22Rv1 (cell line): ENCODE results near the gene FNBP1.

Experiments
- ZFX ChIP-seq: fragments of 450-650 bp; IDR thresholded peaks from 2 replicates; pipeline ENCODE4 v1.6.1; 2017; ENCODE audit warnings: antibody characterized with exemption, borderline replicate concordance
- TF ChIP-seq, protein P1 (sequence below): fragments of 450-650 bp; IDR thresholded peaks from 2 replicates; pipeline ENCODE4 v1.5.1; 2017; ENCODE audit warnings: mild to moderate bottlenecking

DNA sequence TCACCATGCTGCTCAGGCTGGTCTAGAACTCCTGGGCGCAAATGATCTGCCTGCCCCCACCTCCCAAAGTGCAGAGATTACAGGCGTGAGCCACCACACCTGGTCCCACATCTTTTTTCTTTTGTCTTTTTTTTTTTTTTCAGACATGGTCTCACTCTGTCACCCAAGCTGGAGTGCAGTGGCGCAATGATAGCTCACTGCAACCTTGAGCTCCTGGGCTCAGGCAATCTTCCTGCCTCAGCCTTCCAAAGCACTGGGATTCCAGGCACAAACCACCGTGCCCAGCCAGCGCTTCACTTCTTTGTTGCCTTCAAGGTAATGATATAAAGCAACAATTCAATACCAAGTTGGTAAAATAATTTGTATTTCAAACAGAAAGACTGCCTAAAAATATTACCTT is 128.9 kb downstream of the FNBP1 start:
- TF ChIP-seq, protein P1, sequence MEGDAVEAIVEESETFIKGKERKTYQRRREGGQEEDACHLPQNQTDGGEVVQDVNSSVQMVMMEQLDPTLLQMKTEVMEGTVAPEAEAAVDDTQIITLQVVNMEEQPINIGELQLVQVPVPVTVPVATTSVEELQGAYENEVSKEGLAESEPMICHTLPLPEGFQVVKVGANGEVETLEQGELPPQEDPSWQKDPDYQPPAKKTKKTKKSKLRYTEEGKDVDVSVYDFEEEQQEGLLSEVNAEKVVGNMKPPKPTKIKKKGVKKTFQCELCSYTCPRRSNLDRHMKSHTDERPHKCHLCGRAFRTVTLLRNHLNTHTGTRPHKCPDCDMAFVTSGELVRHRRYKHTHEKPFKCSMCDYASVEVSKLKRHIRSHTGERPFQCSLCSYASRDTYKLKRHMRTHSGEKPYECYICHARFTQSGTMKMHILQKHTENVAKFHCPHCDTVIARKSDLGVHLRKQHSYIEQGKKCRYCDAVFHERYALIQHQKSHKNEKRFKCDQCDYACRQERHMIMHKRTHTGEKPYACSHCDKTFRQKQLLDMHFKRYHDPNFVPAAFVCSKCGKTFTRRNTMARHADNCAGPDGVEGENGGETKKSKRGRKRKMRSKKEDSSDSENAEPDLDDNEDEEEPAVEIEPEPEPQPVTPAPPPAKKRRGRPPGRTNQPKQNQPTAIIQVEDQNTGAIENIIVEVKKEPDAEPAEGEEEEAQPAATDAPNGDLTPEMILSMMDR = no peak
- TF ChIP-seq ZFX = no peak
